Measurements from ENCODE around the gene SYNCRIP. TPM values are rescaled to one million over a fixed set of nuclear protein-coding genes. Genes with fewer than 3 reads are reported as not detected.
A peak's percentile ranks its signal among the peaks of the same experiment; 100 is the strongest.
"Not testable (repeated sequence)": the region's sequence is repeated elsewhere in the genome, so short reads cannot be mapped to it uniquely, and the experiment has no call there.

SYNCRIP gene
- total RNA-seq (111 TPM), polyA plus RNA-seq (55.5 TPM)

- H3K4me1 ChIP-seq (ENCODE audit: insufficient read depth): no peaks in the 10 kb centered on the region
These were observed at the start of gene SYNCRIP for GRCh38 chr6:85642774-85643536. Gene SYNCRIP (minus strand): TSS chr6:85642886. CDS start chr6:85641439, 1,447 bp downstream.

DNA sequence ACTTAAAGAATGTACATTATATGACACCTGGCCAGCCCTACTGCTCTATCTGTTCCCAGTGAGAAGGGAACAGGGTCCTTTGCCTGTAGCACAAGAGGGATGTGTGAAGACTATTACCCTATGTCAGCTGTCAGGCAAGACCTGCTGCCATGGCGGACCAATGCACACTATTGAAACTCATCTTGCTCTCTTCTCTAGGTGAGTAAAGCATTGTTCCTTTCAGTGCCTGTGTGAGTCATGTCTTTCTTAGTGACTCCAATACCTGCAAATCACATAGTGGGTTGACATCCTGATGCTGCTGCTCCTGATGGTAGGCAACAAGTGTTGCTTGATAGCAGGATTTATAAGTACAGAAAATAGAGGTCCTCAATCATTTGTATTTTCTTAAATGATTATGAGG is 48.8 kb upstream of the SYNCRIP start:
- Histone ChIP-seq H3K4me3 (ENCODE audit: low read depth, low read length) (no peak overlapping the region), H3K4me1 (ENCODE audit: insufficient read depth) (no peaks in the 10 kb centered on the region), H3K27ac (ENCODE audit: low read depth) (no peak overlapping the region), H3K36me3 (ENCODE audit: insufficient read depth) (no peaks in the 10 kb centered on the region)
- DNase-seq (ENCODE audit: extremely low spot score): no peak
- 96% methylated on average over 1 of the region's 1 CpG for WGBS

More at GRCh38 chr6:85642774-85643536, at the start of gene SYNCRIP:
- H3K36me3 ChIP-seq (ENCODE audit: insufficient read depth): no peaks in the 10 kb centered on the region
- H3K27ac ChIP-seq (ENCODE audit: low read depth): peak within 1 kb of the TSS; percentile 100
- WGBS: under 1% methylated on average over 76 of the region's 76 CpGs
- peak; percentile 97 for DNase-seq (ENCODE audit: extremely low spot score)
- peak within 1 kb of the TSS; percentile 95 for H3K4me3 ChIP-seq (ENCODE audit: low read depth, low read length)

GRCh38 chr6:85690071-85690470 is 47.4 kb upstream of the SYNCRIP start:
- Histone ChIP-seq H3K4me1 (ENCODE audit: insufficient read depth) (no peaks in the 10 kb centered on the region), H3K36me3 (ENCODE audit: insufficient read depth) (no peaks in the 10 kb centered on the region), H3K4me3 (ENCODE audit: low read depth, low read length) (no peak overlapping the region), H3K27ac (ENCODE audit: low read depth) (no peak overlapping the region)
- no peak for DNase-seq (ENCODE audit: extremely low spot score)

DNA sequence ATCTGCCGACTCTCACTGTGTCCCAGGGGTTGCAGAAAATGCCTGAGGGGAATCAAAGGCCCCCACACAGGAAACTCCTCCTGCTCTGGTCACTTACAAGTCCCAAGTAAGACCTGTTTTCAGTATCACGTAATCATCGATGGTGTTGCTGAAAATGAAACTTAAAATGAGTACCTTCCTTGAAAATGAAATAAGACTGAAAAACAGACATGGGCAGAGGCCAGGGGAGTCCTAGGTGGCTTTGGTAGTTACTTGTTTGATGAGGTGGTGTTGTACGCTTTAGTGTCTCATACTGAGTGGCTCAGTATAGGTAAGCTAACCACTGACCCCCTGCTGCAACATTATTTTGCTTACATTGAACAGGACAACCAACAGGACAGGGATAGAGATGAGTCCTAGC is 43.0 kb upstream of the SYNCRIP start:
- DNase-seq (ENCODE audit: extremely low spot score): no peak
- Histone ChIP-seq H3K36me3 (ENCODE audit: insufficient read depth) (no peaks in the 10 kb centered on the region), H3K4me3 (ENCODE audit: low read depth, low read length) (no peak overlapping the region), H3K27ac (ENCODE audit: low read depth) (no peak overlapping the region), H3K4me1 (ENCODE audit: insufficient read depth) (no peaks in the 10 kb centered on the region)
- 95% methylated on average over 4 of the region's 4 CpGs for WGBS

GRCh38 chr6:85684809-85685171 is 42.1 kb upstream of the SYNCRIP start:
- H3K36me3 ChIP-seq (ENCODE audit: insufficient read depth): no peaks in the 10 kb centered on the region
- H3K27ac ChIP-seq (ENCODE audit: low read depth): no peak overlapping the region
- WGBS: 92% methylated on average over 2 of the region's 2 CpGs
- H3K4me1 ChIP-seq (ENCODE audit: insufficient read depth): no peaks in the 10 kb centered on the region
- no peak for DNase-seq (ENCODE audit: extremely low spot score)
- no peak overlapping the region for H3K4me3 ChIP-seq (ENCODE audit: low read depth, low read length)

DNA sequence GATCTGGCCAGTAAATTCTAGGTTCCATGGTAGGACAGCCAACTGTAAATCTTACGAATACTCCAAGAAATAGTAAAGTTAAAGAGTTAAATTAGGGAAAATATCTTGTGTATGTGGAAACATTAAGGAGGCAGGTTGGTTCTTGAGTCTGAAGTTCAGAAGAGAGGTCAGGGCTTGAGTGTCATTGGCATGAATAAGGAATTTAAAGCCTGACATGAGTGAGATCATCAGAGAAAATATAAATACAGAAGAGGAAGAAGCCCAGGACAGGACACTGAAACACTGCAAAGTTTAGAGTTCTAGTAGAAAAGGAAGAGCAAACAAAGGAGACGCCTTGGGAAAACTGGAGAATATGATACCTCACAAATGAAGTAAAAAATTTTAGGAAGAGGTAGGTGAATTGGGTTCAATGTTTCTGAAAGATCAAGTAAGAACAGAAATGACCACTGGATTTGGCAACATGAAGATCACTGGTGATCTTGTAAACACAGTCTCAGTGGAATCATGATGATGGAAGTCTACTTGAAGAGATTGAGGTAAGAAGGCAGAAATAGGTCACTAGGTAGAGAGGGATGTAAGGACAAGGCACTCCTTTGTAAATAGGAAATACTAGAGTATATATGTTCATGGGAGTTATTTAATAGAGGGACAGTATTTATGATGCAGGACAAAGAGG is 41.6 kb upstream of the SYNCRIP start:
- WGBS: 44% methylated on average over 2 of the region's 2 CpGs
- Histone ChIP-seq H3K27ac (ENCODE audit: low read depth) (no peak overlapping the region), H3K4me1 (ENCODE audit: insufficient read depth) (no peaks in the 10 kb centered on the region), H3K36me3 (ENCODE audit: insufficient read depth) (no peaks in the 10 kb centered on the region), H3K4me3 (ENCODE audit: low read depth, low read length) (no peak overlapping the region)
- no peak for DNase-seq (ENCODE audit: extremely low spot score)

DNA sequence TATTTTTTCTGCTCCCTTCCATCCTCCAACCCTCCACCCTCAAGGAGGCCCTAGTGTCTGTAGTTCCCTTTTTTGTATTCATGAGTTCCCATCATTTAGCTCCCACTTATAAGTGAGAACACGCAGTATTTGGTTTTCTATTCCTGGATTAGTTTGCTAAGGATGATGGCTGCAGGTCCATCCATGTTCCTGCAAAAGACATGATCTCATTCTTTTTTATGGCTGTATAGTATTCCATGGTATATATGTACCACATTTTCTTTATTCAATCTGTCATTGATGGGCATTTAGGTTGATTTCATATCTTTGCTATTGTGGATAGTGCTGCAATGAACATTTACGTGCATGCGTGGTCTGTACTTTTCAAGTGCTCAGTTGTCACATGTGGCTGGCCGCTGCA is 39.2 kb upstream of the SYNCRIP start:
- WGBS: 98% methylated on average over 4 of the region's 4 CpGs
- not testable (repeated sequence) for H3K27ac ChIP-seq (ENCODE audit: low read depth); H3K4me1 ChIP-seq (ENCODE audit: insufficient read depth)

DNA sequence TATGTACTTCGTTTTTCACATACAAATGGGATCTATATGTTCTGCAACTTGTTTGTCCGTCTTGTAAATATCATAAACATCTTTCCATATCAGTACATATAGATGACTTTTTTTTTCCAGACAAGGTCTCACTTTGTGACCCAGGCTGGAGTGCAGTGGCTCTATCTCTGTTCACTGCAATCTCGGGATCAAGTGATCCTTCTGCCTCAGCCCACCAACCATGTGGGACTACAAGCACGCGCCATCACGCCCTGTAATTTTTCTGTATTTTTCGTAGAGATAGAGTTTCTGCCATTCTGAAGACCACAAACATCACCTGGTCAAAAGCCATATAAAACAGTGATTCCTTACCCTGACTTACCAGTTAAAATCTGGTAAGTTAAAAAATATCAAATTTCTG is 37.7 kb upstream of the SYNCRIP start:
- DNase-seq (ENCODE audit: extremely low spot score): no peak
- WGBS: 85% methylated on average over 7 of the region's 7 CpGs

More for the DNA sequence above, 39.2 kb upstream of the SYNCRIP start:
- H3K36me3 ChIP-seq (ENCODE audit: insufficient read depth); H3K4me3 ChIP-seq (ENCODE audit: low read depth, low read length); DNase-seq (ENCODE audit: extremely low spot score): not testable (repeated sequence)

DNA sequence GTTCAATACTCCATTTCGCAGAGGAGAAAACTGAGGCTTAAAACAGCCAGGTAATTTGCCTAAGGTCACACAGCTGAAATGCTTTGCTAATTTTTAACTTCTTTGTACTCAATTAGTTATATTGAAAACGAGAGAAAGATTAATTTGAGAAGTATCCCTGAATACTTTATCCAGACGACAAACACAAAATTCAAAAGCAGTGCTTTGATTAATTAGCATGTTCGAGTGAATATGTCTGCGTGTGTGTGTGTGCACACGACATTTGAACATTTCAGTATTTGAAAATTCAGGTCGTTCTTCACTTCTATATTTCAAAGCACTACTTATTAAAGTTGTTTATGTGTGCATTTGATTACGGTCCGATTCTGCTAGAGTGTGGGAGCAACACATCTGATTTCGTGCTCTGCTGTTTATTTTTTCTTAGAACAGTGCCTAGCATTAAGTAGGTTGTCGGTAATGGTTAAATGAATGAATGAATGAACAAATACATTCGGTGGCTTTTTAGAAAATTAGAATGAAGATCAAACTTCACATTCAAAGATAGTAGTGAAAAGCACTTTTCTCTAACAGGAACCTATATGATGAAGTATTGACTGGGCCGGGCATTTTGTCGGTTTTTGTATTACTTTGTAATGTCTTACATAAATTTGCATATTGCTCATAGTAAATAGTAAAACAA is 36.9 kb upstream of the SYNCRIP start:
- no peak for DNase-seq (ENCODE audit: extremely low spot score)
- Histone ChIP-seq H3K27ac (ENCODE audit: low read depth) (no peak overlapping the region), H3K36me3 (ENCODE audit: insufficient read depth) (no peaks in the 10 kb centered on the region), H3K4me3 (ENCODE audit: low read depth, low read length) (peak overlapping the region; percentile 51), H3K4me1 (ENCODE audit: insufficient read depth) (no peaks in the 10 kb centered on the region)
- WGBS: 19% methylated on average over 14 of the region's 14 CpGs

More for the DNA sequence above, 37.7 kb upstream of the SYNCRIP start:
- H3K4me1 ChIP-seq (ENCODE audit: insufficient read depth): no peaks in the 10 kb centered on the region
- no peak overlapping the region for H3K4me3 ChIP-seq (ENCODE audit: low read depth, low read length)
- H3K36me3 ChIP-seq (ENCODE audit: insufficient read depth): no peaks in the 10 kb centered on the region
- H3K27ac ChIP-seq (ENCODE audit: low read depth): no peak overlapping the region

DNA sequence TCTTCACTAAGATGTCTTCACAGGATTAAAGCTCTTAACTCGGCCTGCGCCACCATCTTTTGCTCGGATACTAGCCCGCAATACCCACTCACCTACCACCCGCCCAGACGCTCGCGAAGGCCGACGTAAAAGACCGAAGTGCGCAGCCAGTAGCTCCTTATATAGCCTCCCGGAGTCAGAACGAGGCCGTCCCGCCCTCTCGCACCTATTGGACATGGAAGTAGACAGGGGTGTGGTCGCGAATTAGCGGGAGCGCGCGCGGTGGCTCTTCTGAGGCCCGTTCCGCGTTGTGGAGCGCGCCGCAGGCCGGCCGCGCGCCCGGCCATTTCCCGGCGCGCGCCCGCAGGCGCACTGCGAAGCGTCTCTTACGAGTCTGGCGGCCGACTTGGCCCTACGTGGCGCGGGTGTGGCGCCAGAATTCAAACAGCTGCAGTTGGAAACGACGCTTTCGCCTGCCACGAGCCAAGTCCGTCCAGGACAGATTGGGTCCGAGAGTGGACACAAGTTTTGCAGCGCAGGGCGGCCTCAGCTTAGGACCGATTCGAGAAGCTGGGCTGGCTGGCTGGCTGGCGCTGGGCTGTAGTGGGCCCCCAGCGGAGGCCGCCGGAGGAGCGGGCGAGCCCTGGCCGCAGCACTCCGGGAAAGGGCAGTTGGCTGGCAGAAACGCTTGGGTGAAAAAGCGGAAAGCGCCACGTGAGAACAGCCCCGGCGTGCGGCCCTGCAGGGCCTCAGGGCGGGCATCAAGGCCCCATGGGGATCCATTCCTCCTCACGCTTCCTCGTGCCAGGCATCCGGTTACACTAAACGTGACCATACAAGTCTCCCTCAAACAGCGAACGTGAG is 36.1 kb upstream of the SYNCRIP start:
- Histone ChIP-seq H3K4me3 (ENCODE audit: low read depth, low read length) (peak overlapping the region; percentile 90), H3K27ac (ENCODE audit: low read depth) (peak overlapping the region; percentile 88), H3K36me3 (ENCODE audit: insufficient read depth) (no peaks in the 10 kb centered on the region), H3K4me1 (ENCODE audit: insufficient read depth) (no peaks in the 10 kb centered on the region)
- DNase-seq (ENCODE audit: extremely low spot score): peak; percentile 97
- under 1% methylated on average over 82 of the region's 82 CpGs for WGBS

GRCh38 chr6:85678026-85678601 is 35.4 kb upstream of the SYNCRIP start:
- peak overlapping the region; percentile 90 for H3K4me3 ChIP-seq (ENCODE audit: low read depth, low read length)
- peak overlapping the region; percentile 88 for H3K27ac ChIP-seq (ENCODE audit: low read depth)
- H3K4me1 ChIP-seq (ENCODE audit: insufficient read depth): no peaks in the 10 kb centered on the region
- no peaks in the 10 kb centered on the region for H3K36me3 ChIP-seq (ENCODE audit: insufficient read depth)
- under 1% methylated on average over 34 of the region's 34 CpGs for WGBS
- no peak for DNase-seq (ENCODE audit: extremely low spot score)

GRCh38 chr6:85677234-85677956 is 34.7 kb upstream of the SYNCRIP start:
- no peaks in the 10 kb centered on the region for H3K36me3 ChIP-seq (ENCODE audit: insufficient read depth)
- H3K27ac ChIP-seq (ENCODE audit: low read depth): no peak overlapping the region
- no peaks in the 10 kb centered on the region for H3K4me1 ChIP-seq (ENCODE audit: insufficient read depth)
- under 1% methylated on average over 12 of the region's 12 CpGs for WGBS
- H3K4me3 ChIP-seq (ENCODE audit: low read depth, low read length): peak overlapping the region; percentile 90
- DNase-seq (ENCODE audit: extremely low spot score): peak; percentile 25
